ENCODE data around the gene RADIL.

DNA sequence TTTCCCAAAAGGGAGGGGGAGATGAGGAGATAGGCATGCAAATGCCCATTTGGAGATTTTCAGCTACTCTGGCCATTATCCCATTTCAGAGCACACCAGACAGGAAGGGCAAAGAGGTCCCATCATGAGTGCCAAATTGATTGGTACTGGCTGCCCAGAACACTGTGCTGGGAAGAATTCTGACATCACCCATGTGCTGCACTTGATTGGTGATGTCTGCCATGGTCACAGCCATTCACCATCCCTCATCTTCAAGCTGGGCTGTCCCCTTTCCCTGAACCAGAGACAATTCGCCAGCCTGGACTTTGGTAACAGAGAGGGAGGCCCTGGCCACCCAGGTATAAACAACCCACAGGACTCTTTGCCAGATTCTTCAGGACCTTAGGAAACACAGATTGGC, 23.2 kb upstream of the RADIL start:
- TF ChIP-seq CTCF (IDR thresholded peaks at IDR 0.05; ENCODE audit: insufficient read depth, low read length): no peak
- TF ChIP-seq REST (IDR thresholded peaks at IDR 0.05; ENCODE audit: insufficient replicate concordance, low read depth): no peak
- TF ChIP-seq POLR2AphosphoS5 (IDR thresholded peaks at IDR 0.05; ENCODE audit: low read depth): no peak
- TF ChIP-seq SPI1 (IDR thresholded peaks at IDR 0.05; ENCODE audit: borderline replicate concordance, low read depth): no peak
